NCI-H460 (cell line): ENCODE measurements around the gene ZNF768. TPM values are rescaled to one million over a fixed set of nuclear protein-coding genes. Genes with fewer than 3 reads are reported as not detected.
"Not testable (repeated sequence)": the region's sequence is repeated elsewhere in the genome, so short reads cannot be mapped to it uniquely, and the experiment has no call there.

ENCODE experiments used
- DNase-seq: peaks from one replicate; pipeline ENCODE4 v3.0.0-alpha.2; 2016; ENCODE audit warnings: low read depth; ENCODE audit errors: extremely low read depth
- total RNA-seq: library from RNA; depleted of rRNA; stranded (reverse); fragments of >200 nt; shearing (Covaris generic); gene quantifications from 2 replicates; pipeline ENCODE4 v1.2.3, GENCODE V29; 2014

Gene ZNF768
- total RNA-seq, 1 experiment from 2014 or later = 37.7 TPM

DNA sequence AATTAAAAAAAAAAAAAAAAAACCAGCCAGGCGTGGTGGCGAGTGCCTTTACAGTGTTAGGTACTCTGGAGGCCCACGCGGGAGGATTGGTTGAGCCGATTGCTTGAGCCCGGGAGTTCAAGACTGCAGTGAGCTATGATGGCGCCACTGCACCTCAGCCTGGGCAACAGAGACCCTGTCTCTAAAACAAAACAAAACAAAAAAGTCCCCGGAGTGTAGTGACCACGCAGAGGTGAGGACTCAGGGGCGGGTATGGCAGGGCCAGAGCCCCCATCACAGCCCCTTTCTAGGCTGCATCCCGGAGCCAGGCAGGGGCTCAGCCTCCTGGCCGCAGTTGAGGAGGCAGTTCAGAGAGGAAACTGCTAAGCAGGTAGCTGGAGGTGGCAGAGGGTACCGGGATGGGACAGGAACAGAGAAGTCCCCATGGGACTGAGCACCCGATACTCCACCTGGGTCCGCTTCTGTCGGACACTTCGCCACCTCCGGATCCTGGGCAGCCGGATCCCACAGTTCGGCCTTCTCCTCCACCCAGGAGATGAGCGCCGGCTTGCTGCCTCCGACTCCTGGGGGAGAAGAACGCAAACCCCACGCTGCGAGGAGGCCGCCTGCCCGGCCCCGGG is 7.5 kb upstream of the ZNF768 start:
- DNase-seq = no peak

DNA sequence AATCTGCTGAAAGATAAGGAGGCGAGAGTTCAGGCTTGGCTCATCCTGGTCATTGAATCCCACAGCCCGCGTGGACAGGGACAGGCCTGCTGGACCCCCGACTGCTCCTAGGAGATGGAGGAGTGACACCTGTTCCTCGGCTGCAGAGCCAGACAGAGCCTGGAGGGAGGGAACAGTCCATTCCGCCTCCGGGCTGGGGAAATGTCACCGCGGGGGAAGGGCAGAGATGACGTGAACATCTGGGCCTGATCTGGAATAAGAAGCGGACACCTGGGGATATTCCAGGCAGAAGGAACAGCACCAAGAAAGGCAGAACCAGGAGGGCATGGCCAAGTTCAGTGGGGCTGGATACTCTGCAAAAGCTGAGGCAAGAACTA is 6.8 kb upstream of the ZNF768 start:
- DNase-seq = no peak

DNA sequence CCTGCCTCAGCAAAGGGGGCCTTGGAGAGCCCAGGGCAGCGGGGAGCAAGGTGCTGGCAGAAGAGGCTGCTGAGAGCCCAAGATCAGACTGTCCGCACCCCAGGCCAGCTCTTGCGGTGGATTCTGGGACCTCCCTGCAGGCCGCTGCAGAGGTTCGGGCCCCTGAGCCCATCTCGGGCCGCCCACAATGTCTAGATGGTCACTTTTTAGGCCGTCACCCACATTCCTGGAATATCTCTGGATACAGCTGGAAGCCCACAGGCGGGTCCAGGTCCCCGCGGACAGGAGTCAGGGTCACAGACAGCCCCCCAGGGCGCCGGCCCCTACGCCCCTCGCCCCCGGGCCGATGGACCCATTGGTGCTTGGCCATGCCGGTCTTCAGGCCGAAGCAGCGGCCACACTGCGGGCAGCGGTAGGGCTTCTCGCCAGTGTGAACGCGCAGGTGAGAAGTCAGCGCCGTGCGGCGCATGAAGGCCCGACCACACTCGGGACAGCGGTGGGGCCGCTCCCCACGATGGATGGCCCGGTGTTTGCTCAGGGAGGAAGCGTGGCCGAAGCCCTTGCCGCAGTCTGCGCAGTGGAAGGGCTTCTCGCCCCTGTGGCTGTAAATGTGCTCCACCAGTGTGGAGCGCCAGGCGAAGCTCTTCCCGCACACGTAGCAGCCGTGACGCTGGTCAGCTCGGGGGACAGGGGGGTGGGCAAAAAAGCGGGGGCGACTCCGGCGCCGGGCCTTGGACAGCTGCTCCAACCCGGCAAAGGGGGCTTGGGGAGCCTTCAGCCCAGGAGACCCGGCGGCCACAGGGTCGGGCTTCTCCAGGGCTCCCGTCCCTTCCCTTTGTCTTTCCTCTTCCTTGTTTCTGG is 6.1 kb upstream of the ZNF768 start:
- no peak for DNase-seq

GRCh38 chr16:30530163-30531037 is 4.0 kb upstream of the ZNF768 start:
- DNase-seq = no peak

DNA sequence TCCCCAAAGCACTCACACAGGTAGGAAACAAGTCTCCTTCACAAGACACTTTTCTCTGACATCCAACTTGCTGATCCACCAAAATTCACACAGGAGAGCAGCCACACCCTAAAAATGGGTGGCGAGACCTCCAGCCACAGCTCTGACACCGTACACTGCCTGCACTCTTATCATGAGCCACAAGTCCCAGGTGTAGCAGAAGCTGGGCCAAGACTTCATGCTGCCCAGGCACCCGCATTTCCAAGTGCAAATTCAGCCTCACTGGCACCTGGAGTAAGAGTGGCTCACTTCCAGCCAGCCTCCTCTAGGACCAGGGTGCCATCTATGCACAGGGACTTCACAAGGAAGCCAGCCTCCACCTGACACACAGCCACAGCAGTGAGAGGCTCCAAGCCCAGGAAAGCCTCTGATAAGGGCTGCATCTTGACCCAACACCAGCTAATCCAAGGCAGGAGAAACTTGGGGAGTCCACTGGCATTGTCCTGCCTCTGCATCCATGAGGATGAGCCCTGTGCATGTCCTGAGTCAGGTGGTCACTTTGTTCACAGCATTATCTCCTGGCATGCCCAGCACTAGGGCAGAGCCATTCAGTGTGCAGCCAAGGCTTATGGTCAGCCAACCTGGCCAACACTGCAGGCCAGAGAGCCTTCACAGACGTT is 2.6 kb upstream of the ZNF768 start:
- DNase-seq = no peak

DNA sequence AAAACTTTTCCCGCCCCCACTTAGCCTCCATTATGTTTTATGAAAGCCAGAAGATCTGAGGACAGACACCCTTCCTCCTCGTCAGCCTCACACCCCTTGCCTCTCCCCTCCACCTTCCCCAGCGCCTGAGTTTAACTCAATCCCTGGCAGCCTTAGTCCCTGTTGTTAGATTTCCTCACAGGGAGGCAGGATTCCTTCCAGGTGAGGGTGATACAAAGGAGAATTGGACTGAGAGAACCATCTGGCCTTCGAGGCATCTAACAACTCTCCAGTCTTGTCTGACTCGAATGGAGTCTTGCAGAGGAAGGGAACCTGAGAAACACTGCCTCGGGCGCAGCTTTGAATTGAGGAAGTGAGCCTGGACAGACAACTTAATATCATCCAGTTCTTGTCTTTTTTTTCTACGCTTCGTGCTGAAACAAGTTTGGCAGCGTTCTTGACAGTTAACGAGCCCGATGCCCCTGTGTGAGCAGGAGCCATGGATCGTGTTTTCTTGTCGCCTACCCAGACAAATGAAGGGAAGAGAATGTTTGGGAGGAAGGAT is 1.3 kb upstream of the ZNF768 start:
- DNase-seq = no peak

DNA sequence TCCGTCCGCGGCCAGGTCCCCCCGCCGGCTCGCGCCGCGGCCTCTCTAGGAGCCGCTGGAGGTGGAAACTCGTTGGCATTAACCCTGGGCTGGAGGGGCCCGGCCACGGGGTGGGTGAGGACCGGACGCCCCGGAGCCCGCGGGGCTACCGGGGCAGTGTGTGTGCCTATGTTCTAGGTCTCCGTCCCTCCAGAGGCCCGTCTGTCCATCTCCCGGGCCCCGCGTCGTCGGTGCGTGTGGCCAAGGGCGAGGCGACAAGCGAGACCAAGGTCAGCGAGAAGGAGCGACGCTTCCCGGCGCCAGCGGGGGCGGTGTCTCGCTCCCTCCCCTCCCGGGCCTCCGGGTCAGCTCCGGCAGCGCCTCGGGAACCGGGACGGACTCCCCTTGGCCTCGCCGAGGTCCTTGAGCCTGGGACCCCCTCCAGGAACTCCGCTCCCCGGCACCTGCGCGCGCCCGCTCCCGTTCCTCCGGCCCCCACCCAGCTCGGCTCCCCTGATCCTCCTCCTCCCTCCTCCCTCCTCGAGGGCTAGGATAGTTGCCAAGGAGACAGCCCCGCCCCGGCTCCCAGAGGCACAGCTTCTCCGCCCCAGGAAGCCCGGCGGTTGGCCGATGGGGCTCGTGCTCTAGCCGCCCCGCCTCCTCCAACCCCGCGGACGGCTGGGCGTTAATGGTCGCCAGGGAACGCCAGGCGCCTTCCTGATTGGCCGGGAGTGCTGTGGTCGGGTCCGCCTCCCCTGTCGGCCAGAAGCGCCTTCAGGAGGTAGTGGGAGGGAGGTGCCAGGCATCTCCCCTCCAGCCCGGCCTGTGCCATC is 663 bp upstream of the ZNF768 start:
- DNase-seq = peak; percentile 98

GRCh38 chr16:30525844-30526136 is 576 bp downstream of the ZNF768 start:
- no peak for DNase-seq

DNA sequence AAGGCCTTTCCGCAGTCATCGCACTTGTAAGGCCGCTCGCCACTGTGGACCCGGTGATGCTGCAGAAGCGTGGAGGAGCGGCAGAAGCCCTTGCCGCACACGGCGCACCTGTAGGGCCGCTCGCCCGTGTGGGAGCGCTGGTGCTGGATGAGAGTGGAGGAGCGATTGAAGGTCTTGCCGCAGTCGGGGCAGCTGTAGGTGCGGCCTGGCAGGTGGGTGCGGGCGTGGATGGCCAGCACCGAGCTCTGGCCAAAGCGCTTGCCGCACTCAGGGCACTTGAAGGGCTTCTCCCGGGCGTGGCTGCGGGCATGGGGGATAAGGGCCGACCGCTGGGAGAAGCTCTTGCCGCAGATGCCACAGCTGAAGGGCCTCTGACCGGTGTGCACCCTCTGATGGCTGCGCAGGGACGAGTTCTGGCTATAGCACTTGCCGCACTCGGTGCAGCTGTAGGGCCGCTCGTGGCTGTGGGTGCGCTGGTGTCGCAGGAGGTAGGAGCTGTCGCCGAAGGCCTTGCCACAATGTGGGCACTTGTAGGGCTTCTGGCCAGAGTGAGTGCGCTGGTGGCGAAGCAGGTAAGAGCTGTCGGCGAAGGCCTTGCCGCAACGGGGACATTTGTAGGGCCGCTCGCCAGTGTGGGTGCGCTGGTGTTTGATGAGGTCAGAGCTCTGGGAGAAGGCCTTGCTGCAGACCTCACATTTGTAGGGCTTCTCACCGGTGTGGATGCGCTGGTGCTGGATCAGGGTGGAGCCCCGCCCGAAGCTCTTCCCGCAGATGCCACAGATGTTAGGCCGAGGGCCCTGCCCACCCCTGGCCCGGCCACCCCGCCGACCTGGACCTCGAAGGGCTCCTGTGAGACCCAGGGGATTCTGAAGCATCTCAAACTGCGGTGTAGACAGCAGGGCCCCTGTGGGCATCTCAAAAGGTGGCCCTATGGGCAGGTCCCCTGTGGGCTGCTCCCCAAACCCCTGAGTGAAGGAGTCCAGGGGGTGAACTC is 1.5 kb downstream of the ZNF768 start:
- DNase-seq = no peak

GRCh38 chr16:30523768-30524574 is 2.4 kb downstream of the ZNF768 start:
- no peak for DNase-seq

DNA sequence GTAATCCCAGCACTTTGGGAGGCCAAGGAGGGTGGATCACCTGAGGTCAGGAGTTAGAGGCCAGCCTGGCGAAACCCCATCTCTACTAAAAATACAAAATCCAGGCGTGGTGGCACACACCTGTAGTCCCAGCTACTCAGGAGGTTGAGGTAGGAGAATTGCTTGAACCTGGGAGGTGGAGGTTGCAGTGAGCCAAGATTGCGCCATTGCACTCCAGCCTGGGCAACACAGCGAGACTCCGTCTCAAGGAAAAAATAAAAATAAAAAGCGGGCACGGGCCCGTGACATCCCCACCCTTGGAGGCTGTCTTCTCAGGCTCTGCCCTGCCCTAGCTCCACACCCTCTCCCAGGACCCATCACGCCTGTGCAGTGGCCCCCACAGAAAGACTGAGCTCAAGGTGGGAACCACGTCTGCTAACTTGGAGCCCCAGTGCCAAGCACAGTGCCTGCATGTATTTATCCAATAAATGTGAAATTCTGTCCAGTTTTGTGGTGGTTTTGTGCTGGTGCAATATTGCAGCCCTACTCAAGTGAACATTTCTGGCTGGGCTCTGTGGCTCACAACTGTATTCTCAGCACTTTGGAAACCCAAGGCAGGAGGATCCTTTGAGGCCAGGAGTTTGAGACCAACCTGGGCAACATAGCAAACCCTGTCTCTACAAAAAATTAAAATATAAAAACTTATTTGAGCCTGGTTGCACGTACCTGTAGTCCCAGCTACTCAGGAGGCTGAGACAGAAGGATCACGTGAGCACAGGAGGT is 3.5 kb downstream of the ZNF768 start:
- not testable (repeated sequence) for DNase-seq

DNA sequence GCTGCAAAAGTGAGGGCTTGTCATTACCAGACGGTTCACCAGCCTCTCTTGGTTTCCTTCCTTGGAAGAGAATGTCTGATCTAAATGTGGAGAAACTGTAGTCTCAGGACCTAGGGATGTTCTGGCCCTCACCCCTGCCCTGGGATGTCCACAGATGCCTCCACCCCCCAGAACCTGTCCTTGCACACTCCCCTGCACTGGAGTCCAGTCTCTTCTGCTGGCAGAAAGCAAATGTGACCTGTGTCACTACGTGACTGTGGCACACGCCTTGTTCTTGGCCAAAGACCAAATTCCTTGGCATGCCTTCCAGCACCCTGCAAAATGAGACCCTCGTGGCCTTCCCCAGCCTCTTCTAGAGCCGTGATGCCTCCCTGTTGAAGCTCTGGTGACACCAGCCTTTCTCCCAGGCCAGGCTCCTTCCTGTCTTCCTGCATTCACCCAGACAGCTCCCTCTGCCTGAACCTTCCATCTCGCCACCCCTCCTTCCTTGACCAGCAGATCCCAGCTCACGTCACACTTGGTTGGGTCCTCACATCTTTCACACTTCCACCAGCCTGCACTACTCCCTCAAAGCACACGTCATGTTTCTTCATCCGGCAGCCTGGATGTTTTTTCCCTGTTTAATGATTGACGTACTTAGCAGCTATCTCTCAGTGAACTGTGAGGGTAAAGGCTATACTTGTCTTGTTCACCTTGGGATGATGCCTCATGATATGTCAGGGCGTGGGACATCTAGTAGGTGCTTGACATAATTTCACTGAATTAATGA is 4.3 kb downstream of the ZNF768 start:
- no peak for DNase-seq

GRCh38 chr16:30521476-30521872 is 4.9 kb downstream of the ZNF768 start:
- DNase-seq = no peak

DNA sequence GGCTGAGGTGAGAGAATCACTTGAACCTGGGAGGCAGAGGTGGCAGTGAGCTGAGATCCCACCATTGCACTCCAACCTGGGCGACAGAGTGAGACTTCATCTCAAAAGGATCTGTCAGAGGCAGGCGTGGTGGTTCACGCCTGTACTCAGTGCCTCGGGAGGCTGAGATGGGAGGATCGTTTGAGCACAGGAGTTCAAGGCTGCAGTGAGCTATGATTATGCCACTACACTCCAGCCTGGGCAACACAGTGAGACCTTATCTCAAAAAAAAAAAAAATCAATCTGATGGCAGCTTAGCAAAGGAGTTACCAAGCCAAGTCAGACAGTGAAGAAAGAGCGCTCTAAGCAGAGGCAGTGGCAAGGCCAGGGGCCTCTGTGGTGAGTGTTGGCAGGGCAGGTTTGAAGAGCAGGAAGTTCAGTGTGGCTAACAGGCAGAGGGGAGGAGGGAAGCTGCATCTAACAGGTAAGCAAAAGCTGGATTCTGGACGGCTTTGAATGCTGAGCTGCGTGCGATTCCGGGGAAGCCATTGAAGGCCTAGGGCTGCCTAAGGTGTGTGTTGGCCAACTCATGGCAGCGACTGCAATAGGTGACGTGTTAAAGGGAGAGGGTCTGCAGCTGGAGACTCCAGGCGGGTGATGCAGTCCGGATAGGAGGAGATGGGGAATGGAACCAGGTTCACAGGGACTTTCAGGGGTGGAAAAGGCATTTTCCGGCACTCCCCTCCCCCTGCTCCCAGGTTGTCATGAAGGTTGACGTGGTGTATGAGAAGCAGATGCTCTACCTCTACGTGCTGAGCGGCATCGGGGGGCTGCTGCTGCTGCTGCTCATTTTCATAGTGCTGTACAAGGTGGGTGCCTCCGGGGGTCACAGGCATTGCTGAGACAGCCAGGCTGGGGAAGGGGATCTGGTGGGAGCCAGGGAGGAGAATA is 7.0 kb downstream of the ZNF768 start:
- no peak for DNase-seq

GRCh38 chr16:30518552-30518951 is 7.8 kb downstream of the ZNF768 start:
- DNase-seq = no peak
